Renal pelvis (tissue), 4 donors: ENCODE data around the gene SH3RF3. TPM values are rescaled to one million over a fixed set of nuclear protein-coding genes. Genes with fewer than 3 reads are reported as not detected.

Source experiments
- DNase-seq: peaks from one replicate; pipeline ENCODE4 v3.0.0-alpha.2; 2013
- polyA plus RNA-seq, 3 donors: library from polyadenylated mRNA; unstranded; fragments of 120-200 nt; gene quantifications; one replicate each; pipeline ENCODE4 v1.2.1, GENCODE V29; 2013; ENCODE audit not compliant: insufficient read length in 3 of 3

The SH3RF3 gene
- polyA plus RNA-seq, 3 donors: 3.8 to 5.6 (median 5.6) TPM

DNA sequence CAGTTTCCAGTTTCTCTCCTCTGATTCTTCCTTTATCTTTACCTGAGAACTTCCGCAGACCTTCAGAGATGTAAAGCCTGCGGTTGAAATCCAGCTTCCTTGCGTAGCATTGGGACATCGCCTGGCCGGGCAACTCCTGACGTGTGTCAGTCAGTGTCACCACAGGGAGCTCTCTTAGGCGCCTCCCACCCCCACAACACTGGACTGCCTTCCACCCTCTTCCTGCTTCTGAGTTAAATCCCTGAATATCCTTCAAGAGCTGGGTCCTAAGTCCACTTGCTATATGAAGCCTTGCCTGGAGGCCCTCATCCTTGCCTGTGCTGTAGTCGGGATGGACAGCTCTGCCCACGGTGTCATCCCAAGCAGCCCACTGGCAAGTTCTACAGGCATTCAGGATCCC, 305.3 kb downstream of the SH3RF3 start:
- DNase-seq: no peak

DNA sequence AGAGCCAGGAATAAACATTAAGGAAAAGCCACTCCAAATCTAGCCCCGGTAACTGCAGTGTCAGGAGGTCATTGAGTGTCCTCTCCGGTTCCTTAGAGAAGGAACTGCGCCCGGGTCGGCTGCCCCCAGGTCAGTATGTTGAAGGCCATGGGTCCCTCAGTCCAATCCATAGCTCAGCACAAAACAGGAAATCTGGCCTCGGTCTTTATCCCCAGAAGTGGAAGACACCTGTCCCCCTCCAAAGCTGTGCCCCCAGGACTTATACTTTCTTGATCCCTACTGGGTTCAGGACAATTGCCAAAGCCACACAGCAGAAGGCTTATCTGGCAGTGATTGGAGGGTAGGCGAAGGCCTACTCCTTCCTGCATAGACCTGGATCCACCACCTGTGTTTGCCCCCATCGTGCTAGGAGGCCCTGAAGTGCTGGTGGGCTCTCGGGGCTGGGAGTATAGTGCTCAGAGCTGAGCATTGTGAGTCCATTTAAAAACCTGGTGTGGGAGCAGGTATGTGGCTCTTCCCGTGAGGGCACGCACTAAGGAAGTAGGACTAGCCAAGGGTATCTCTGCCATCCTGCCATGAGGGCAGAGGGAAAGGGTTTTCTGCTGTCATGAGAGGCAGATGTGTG, 306.2 kb downstream of the SH3RF3 start:
- no peak for DNase-seq

DNA sequence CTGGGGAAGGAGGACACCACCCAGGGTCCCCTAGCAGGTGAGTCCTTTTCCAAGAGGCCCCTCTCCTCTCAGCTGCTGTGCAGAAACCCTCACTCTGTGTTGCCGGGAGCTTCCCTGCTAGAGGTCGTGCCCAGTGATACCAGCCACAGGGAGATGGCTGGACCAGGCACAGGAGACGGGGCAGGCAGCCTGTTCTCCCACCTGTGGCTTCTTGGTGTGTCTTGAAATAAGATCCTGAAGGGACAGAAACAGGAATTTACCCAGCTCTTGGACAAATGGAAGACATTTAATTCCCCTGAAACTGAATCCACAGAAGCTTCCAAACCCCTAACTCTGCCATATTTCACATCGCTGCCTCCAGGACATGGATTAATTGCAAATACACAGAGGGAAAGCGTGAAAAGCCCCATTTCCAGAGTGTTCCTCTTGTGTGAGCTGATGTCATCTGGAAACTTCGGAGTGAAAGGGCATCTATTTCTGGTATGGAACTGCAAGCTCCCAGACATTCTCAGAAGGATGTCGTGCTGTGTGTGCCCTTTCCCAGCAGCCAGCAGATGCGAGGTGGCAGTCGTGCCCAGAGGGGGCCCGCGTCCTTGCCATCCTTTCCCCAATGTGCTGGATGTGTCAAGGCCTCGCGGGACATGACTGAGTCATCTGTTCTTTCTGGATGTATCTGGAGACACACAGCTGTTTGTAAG, 307.0 kb downstream of the SH3RF3 start:
- DNase-seq: no peak

DNA sequence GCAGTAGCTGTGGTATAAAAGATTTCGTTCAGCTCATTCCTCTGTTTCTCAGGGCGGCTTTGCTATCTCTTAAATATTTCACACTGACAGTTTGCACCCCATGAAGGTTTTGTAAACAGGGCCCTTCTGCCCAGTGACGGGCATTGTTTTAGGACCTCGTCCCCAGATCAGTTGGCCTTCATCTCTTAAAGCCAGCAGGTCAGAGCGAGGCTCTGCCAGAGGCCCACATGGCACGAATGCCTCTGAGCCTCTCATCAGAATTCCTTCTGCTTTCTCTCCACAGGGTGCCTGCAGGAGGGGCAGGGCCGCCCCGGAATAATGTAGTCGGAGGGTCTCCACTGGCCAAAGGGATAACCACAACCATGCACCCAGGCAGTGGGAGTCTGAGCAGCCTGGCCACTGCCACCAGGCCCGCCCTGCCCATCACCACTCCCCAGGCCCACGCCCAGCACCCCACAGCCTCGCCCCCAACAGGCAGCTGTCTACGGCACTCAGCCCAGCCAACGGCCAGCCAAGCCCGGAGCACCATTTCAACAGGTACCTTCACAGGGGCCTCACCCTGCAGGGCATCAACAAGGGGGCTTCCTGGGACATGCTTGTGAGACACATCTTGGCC, 307.7 kb downstream of the SH3RF3 start:
- DNase-seq: no peak

DNA sequence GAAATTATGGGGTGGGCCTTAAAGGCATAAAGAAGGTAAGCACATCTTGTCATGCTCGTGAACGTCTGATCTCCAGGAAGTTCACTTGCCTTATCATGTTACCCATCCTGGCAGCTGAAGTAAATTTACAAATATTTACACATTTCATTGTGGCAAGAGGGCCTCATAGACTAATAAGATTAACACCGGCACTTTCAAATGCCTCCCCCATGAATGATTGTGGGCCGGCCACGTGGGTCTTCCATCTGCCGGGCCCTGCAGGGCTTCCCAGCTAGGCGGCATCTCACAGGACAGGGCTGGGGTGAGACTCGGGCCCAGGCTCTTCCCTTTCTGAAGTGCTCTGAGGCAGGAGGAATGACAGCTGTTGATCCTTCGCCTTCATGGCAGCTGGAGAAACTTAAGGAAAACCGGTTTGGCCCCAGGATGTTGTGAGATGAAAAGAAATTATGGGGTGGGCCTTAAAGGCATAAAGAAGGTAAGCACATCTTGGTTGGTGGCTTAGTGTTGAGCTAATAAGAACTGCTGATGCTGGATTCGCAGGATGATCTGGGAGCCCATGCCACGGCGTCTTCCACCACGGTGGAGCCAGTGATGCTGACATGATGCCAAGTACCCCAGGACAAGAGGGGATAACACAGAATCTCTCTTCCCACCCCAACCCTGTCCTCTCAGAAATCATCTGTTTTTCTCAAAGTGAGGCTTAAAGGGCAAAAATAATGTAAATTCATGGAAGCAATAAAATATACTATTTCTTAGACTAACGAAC, 308.5 kb downstream of the SH3RF3 start:
- DNase-seq: no peak

DNA sequence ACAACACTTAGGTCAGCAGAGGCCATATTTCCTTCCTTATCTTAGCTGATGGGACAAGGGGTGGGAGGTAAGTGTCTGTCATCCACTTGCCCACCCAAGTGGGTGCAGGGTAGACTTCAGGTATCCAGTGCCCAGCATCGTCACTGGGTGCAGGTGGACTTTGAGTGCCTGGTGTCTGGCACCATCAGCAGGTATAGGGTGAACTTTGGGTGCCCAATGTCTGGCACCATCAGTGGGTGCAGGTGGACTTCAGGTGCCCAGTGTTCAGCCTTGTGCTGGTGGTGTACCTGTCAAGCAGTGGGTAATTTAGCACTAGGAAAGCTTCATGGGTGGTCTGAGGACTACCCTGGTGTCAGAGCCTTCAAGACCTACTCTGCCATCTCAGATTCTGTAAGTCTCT, 309.1 kb downstream of the SH3RF3 start:
- no peak for DNase-seq

DNA sequence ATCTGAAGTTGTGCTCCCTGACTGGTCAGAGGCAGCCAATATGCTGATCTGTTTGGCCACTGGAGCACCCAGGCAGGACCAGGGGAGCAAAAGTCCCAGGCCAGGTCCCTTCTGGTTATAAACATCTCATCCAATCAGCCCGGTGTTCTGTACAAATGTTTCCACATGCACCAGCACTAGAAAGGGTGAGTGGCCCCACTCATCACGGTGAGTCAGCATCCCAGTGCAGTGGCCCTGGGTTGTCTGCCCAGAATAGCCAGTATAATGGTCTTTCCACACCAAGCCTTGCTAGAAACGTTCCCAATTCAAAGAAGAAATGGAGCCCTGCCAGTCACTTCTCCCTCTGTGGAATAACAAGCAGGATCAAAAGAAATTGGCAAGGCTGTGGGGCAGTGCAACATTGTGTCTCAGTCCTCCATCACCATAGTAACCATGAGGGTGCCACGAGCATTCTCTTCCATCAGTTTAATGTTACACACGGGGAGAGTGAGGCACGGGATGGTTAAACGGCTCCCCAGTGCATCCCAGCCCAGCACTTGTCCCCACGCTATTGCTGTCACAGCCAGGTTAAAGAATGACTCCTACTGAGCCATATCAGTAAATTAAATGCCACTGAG, 309.9 kb downstream of the SH3RF3 start:
- DNase-seq: no peak

DNA sequence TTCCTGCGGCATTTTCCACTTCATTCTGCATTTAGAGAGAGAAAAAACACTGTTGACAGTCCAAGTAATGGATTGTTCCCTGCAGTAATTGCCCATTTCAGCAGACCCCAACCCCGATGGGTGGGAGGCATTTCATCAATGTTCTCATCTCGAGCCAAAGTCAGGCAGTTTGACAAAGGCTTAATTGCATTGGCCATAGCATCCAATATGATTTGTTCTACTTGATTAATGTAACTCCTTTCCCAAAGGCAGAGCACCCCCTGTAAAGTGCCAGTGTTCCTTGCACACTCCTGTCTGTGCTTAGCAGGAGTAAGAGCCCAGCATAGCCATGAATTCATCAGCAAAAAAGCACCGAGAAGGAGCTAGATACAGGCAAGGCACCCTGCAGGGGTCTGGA, 310.4 kb downstream of the SH3RF3 start:
- no peak for DNase-seq

DNA sequence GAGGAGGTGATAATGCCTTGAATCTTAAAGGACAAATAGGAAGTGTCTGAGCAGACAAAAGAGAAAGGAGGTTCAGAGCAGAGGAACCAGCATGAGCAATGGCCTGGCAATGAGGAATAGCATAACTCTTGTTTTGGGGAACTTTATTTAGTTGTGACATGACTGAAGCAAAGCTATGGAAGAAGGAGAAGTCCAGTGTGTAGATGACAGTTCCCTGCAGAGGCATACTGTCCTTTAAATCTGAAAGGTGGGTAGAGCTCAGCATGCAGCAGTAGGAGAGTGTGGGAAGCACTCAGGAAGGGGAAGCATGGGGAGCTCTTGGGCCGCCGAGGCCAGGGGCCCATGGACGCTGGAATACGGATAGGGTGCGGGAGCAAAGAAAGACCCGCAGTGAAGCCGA, 311.0 kb downstream of the SH3RF3 start:
- DNase-seq: no peak

DNA sequence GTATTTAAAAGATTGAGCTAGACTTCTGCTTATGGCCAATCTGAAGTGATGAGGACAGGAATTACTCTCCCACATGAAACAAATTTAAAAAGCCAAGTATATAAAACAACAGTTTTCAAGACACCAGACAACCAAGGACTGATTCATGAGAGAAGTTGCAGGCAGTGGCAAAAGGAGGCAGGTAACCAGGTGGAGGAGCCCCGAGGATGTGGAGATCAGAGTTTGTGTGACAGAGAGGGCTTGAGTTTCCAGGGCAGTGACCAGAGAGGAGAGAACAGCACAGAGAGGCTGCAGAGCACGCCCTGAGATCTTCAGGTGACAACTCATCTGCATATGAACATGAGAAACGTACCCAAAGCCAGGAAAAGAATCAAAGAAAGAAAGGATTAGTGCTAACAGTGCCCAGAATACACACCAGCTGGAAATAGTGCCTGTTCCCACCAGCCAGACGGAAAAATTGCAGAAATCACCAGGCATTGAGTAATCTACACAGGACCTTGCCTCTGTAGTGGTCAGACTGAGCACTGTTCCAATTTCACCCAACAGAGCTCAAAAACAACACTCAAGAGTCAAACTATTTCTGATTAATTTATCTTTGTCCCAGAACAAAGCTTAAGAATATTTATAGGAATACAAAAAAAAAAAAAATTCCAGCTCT, 311.6 kb downstream of the SH3RF3 start:
- no peak for DNase-seq

DNA sequence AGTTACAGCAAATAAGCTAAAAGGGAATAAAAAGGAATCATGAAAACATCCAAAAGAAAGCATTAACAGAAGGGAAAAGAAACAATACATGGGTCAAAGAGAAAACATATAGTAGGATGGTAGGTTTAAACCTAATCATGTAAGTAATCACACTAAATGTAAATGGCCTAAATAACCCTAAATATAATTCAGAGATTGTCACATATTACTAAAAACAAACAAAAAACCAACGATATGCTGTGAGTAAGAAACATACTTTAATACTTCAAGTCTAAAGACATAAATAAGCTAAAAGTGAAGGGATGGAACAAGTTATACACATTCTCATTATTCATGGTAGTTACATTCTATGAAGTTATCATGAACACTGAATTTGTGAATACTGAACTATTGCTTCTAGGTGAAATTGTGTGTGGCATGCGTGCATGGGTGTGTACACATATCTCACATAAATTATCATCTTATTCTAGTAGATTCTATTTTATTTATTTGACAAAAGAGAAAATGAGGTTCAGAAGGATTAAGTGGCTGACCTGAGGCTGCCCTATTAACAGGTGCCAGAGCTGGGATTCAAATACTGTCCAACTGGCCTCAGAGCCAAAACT, 313.8 kb downstream of the SH3RF3 start:
- no peak for DNase-seq

DNA sequence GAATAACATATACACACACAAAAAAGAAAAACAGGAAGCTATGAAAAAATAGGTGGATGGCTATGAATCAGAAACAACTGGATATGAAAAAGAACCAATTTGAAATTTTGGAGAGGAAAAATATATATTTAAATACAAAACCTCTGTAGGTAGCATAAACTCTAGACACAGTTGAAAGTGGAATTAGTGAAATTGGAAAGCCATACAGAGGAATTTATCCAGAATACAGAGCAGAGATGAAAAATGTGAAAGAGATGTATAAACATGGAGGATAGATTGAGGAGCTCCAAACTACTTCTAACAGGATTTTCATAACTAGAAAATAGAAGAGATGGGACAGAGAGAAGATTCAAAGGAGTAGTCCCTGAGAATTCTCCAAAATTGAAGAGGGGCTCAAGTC, 315.9 kb downstream of the SH3RF3 start:
- no peak for DNase-seq

DNA sequence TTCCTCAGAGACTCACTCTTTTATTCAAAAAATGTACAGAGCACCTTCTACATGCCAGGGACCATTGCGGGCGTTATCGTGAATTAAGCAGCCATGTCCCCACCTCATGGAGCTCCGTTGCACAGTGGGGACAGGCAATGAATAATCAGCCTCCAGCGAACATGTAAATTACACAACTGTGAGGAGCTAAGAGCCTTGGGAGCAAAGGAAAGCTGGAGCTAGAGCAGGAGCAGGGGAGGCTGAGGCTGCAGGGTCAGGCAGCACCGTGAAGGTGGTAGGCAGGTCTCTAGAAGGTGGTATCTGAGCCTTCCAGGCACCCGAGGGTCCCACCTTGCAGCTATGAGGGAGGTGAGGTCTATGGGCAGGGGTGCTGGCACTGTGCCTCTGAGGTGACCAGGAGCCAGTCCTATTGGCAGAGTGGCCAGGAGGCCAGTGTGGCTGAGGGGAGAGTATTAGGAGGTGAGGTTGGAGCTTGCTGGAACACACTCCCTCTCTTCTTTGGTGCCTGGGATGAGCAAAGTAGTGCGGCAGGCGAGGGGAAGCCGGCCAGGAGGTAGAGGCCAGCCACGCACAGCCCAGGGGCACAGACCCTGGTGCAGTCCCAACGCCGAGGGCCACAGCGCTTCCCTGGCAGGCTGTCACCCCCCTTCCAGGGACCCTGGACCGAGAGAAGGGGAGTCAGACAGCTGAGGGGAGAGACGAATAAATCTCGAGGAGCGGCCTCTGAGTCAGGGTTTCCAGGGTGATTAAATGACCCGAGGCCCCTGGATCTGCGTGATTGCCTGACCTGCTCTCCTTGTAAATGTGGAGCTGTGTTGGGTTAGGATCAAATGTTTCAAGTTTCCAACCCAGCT, 317.5 kb downstream of the SH3RF3 start:
- peak; percentile 64 for DNase-seq

DNA sequence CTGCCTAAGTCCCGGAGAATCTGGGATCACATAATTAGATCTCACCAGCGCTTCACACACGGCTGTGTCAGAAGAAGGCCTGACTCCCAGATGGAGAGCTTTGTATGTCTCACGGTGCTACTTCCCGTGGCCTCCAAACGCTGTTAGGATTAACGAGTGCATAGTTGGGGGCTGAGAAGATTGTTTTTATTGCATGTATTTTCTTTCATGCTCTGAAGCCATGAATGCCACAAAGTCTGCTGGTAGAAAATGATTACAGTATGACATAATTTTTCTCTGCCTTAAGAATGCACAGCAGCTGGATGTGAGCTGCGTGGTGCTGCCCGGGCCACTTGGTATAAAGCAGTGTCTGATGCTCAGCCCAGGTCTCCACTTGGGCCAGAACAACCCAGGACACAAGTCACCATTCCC, 318.3 kb downstream of the SH3RF3 start:
- peak; percentile 60 for DNase-seq

DNA sequence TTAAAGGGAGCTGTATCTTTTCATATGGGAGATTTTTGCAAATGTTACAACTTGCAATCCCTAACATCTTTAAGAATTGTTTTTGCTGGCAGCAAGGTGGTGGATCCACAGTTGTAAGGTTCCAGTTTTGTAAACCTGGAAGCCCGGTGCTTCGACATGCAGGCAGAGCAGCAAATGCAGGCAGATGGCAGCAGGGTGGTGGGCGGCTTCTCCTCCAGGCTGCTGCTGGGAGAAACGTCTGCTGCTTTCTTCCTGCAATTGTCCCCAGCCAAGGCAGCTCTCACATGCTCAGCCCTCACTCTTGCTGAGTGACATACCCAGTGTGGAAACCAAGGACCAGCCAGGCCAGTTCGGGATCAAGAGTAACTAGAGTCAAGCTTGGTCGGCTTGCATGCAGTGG, 318.8 kb downstream of the SH3RF3 start:
- DNase-seq: no peak

DNA sequence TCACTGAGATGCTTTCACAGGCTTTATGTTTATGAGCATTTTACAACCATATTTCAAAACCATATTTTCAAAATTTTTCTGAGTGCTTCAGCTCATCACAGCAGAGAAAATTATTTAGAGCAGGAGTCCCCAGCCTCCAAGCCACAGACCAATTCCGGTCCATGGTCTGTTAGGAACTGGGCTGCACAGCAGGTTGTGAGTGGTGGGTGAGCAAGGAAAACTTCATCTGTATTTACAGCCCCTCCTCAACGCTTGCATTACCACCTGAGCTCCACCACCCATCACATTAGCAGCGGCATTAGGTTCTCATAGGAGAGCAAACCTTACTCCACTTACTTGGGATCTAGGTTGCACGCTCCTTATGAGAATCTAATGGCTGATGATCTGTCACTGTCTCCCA, 319.2 kb downstream of the SH3RF3 start:
- no peak for DNase-seq

DNA sequence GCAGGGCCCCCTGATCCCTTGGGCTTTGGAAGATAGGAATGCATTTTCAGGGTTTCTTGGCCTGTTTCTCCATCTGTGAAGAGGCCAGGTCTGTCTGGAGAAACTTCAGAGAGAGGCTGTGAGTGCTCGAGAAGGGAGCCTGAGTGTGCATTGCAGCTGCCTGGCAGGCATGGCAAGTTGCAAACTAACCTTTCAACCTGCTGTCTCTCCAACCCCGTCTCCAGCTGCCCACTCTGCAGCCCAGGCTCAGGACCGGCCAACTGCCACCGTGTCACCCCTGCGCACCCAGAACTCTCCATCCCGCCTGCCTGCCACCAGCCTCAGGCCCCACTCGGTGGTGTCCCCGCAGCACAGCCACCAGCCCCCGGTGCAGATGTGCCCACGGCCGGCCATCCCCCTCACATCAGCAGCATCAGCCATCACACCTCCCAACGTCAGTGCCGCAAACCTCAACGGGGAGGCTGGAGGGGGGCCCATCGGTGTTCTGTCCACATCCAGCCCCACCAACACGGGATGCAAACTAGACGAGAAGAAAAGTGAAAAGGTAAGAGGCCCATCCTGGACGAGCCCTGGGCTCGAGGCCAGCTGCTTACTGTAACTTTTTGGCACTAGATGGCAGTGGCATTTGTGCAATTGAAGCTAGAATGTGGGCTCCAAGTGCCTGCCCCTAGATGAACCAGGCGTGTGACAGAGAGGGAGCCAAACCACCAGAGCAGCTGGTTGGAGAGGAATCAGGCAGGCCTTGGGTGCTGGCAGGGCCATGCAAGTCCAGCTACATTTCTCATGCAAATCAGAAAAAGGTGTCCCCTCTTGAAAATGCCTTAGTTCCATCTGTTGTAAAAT, 320.2 kb downstream of the SH3RF3 start:
- no peak for DNase-seq

DNA sequence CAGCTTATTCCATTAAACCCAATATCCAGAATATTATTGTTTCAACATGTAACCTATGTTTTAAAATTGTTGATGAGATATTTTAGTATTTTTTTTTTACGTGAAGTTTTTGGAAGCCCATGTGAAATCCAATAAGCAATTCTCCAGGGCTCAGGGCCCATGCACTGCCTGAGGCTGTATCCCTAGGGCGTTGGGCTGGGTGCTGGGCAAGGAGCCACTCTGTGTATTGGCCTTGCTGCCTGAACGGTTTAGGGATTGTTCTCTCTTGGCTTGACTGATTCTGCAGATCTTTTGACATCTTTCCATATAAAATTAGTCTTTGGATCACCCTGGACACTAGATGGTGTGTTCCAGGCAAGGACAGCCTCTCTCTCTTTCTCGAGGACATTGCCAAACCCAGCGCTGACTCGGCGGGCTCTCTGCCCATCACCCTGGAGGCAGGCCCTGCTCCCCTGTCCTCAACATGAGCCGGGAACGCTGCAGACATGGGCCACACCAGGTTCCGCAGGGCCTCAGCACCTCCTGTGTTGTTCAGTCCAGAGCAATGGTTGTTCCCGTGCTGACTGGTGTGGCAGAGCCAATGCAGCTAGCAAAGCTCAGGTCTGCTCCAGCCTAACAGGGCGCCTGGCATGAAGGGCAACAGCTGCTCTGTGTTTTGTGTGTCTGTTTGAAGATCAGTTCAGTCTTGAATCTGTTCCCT, 321.7 kb downstream of the SH3RF3 start:
- DNase-seq: no peak

DNA sequence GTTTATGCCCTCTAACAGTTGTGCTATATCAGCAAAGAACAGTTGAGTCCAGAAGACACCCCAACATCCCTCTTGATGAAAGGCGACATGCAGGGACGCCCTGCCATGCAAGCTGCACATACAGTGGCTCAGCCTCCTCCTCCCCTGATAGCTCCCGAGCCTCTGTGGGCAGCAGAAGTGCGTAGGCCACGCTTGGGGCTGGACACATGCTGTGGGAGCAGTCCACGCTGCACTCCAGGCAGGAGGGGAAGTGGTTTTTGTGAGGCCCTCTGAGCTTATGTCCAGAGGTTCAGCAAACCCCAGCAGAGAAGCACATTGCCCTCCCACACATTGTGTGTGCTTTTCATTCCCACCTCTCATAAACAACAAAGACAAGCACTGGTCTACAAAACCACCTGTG, 322.7 kb downstream of the SH3RF3 start:
- DNase-seq: no peak
